HG02642 (cell line): ENCODE measurements around the gene RBFOX2.

Experiments
- ATAC-seq: cut with Tn5 transposase; IDR thresholded peaks from one replicate; pipeline ENCODE4 v1.9.1; 2021; ENCODE audit warnings: mild to moderate bottlenecking; ENCODE audit not compliant: unreplicated experiment, poor library complexity

RBFOX2 gene

DNA sequence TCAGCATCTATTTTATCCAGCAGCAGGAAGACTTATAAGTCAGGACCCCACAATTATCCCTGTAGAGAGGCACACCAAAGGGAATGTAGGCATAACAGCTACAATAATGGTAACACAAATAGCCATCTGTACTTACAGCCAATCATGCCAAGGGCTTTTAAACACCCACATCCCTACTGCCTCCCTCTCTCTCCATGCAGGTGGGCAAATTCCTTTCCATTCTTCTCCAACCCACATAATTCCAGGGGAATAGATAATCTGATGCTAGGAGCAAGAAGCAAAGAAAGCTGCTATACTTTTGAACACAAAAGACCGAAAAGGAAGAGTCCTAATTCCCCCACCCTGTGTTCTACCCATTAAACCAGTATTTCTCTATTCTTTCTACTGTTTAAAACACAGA is 46.7 kb downstream of the RBFOX2 start:
- ATAC-seq, result no peak

- no peak for ATAC-seq
Measured at GRCh38 chr22:35978889-35979288, 49.7 kb downstream of the RBFOX2 start.

DNA sequence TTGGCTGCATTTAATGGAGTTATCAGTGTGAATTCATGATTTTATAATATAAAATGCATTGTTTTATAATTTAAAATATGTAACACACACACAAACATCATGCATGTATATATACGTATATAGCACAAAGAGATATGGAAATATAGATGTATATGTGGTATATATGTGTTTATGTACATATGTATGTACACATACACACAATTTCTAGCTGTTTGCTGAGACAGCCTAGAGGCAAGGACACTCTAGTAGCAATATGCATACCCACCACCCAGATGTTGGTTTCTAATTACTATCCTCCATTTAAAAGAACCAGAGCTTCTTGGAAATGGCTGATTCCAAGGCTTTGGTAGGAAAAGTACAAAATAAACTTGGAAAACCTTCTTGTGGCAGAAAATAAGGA is 50.4 kb downstream of the RBFOX2 start:
- ATAC-seq, result no peak

- no peak for ATAC-seq
Measured at GRCh38 chr22:35977136-35977535, 51.5 kb downstream of the RBFOX2 start.

- no peak for ATAC-seq
Measured at GRCh38 chr22:35973388-35973787, 55.2 kb downstream of the RBFOX2 start.

DNA sequence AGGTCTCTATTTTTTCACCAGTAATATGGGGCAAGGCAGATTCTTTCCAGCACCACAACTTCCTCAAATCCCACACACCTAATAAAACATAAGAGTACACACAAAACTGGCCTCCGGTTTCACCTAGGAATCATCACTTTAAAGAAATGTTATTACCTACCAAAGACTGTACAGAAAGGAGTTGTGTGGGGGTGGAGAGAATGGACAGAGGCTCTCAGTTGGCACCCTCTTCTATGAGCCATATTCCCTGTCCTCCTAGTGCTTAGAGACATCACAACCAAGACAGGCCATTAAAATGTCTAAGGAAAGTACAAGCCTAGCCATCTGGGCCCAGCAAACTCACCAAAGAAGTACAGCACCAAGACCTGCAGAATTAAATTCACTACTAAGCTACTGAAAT is 56.1 kb downstream of the RBFOX2 start:
- no peak for ATAC-seq

- no peak for ATAC-seq
Measured at GRCh38 chr22:35971456-35972119, 57.0 kb downstream of the RBFOX2 start.

DNA sequence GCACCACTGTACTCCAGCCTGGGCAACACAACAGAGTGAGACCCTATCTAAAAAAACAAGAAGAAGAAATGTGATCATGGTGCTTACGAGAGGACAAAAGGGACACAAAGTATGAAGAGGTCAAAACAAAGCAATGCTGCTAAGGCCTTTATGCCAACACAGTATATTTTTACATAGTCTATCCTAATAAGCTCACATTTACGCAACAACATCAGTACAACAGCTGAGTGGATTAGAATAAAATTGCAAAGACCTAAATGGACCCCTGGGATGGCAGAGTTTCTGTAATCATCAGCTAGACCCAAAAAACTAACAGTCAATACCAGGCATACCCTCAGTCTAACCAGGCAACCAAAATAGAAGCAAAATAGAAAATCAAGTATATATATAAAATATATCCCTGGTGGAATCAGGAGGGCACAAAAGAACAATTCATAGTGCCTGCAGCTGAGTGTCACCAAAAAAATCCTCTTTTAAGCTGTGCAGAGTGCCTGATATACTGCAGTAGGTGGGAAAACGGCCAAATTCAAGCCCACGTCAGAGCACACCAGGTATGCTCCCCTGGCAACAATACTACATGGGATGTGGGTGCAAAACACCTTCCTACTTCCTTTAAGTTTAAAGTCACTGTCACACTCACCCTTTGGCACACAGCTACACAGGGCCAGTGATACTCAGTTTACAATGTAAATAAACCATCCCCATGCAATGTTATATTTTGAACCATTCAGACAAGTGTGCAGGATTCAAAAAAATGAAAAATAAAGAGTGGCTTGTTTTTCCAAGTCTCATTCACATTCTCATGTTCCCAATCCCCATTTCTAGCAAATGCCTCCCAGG is 57.8 kb downstream of the RBFOX2 start:
- no peak for ATAC-seq

DNA sequence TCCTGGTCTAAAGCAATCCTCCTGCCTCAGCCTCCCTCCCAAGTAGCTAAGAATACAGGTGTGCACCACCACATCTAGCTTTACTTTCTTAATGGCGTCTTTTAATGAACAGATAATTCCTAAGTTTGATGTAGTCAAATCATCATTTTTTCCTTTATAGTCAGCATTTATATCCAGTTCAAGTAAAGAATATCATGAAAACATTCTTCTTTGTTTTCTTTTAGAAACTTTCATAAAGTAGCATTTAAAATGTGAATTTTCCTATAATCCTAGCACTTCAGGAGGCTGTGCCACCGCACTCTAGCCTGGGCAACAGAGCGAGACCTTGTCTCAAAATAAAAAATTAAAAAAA is 61.6 kb downstream of the RBFOX2 start:
- ATAC-seq, result no peak

DNA sequence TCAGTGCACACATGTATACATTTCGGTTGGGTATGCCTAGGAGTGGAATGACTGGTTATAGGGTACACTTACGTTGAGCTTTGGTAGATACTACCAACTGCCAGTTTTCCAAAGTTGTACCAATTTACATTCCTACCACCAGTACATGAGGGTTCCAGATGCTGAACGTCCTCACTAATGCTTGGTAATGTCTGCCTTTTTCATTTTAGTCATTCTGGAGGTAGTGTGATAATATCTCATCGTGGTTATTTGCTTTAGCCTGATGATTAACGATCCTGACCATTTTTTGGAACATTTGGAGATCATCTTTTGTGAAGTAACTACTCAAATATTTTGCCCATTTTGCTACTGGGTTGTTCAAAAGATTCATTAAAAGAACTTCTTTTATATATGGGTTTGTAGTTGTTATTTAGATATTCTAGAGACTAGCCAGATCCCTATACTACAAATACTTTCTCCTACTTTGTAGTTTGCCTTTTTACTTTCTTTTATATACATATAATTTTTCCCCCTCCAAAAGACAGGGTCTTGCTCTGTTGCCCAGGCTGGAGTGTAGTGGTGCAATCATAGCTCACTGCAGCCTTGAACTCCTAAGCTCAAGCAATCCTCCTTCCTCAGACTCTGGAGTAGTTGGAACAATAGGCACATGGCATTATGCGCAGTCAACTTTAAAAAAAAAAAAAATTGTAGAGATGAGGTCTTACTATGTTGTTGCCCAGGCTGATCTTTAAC is 62.1 kb downstream of the RBFOX2 start:
- no peak for ATAC-seq

DNA sequence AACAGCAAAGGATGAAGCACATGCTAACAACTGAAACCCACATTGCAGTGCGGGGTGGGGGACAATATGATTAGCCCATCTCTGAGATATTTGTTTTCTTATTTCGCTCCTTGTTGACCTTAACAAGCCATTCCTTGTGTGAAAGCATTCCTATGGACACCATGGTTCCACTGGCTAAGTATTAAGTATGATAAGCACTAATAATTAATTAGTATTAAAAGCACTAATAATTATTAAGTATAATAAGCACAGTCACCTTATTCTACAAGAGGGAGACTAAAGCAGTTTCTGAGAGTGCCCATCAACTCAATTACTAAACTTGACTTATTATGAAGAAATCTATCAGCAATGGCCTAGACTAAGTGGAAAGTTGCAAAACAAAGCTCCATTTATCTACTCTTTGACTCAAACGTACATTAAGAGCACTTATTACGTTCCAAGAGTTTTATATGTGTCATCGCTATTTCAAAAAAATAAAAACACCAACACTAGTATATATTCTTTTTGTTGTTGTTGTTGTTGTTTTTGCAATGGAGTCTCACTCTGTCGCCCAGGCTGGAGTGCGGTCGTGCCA is 65.3 kb downstream of the RBFOX2 start:
- no peak for ATAC-seq

DNA sequence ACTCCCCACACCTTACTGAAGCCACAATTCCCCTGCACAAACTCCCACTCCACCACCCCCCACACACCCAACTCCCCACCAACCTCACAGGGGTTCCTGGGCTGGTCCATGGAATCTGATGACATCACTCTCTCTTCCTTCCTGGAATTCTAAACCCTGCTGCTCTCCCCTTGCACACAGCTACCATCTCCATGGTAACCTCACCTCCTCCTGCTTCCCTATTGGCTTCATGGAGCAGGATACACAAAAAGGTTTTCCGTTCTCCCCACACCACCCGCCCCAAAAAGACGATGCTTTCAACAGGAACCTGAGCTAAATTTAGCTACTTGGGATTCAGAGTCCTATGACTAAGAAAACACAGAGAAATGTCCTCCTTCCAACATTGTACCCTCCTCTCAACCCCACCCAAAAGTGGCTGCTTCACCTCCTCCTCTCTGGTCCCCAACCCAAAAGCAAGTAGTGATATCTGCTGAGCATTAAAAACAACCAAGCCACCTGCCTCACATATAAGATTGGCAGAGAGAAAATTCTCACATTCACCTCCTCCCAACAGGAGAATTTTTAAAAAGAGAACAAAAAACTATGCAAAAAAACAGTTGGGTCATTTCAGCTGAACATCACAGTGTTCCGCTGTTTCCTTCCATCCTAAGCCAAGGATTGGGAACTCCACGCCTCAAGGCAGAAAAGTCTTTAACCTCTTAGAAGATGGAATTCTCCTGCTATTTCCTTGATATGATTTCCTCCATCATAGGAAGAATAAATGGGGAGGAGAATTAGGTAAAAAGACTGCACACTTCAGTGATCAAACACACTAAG is 66.9 kb downstream of the RBFOX2 start:
- no peak for ATAC-seq

DNA sequence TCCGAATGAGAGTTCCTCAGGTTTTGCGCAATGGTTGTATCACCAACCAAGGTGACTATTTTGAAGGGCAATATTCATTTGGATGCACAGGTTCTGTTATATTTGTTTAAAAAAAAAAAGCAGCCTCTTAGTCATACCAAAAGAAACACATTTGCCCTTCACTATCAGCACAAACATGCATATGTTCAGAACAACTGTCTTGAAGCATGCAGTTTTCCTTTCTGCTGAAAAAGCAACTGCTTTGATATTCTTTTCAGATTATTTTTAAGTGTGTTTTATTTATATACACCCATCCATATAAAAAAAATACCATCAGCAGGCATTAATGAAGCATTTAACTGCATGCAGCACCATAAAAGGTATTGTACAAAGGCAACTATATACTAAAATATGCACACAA is 67.8 kb downstream of the RBFOX2 start:
- no peak for ATAC-seq

- ATAC-seq, result no peak
Measured at GRCh38 chr22:35959121-35959800, 69.4 kb downstream of the RBFOX2 start.

DNA sequence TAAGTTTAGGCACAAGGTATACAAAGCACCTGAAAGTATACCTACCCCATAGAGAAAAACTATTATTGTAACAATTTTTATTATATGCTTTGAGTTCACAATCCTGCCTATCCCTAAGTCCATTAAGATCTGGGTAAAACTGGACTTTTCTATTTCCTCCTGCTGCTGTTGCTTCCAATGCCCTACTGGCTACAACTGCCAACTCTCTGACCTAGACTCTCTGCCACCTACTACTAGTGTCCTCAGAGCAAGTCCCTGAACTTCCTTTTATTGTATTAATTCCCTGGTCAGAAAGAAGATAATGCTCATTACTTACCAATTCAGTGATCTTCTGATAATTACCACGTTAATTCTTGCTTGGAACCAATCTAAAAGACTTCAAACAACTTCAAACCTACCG is 70.3 kb downstream of the RBFOX2 start:
- no peak for ATAC-seq

DNA sequence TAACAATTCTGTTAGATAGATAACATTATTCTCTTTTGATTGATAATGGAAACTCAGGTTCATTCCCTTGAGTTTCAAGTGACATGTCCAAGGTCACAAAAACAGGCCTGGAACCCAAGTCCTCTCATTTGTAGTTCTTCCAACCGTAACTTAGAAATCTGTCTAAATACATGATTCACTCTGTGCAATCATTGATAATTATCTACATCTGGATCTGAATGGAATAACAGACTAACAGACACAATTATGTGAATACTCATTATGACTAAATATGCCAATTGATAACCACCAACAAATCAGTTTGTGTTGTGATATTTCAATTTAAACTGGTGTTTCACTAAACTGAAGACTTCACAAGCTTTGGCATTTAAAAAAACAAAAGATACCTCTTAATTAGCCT is 71.0 kb downstream of the RBFOX2 start:
- no peak for ATAC-seq

- ATAC-seq, result no peak
Measured at GRCh38 chr22:35956850-35957249, 71.8 kb downstream of the RBFOX2 start.

DNA sequence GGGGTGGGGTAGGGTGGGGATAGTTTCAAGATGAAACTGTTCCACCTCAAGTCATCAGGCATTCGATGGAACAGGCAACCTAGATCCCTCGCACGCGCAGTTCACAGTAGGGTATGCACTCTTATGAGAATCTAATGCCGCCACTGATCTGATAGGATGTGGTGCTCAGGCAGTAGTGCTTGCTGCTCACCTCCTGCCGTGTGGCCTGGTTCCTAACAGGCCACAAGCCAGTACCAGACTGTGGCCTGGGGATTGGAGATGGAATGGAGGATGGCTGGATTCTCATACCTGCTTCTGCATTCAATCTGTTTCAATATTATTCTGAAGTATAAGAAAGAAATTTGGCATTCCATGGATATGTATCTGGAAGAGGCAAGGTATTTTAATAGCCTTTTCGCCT is 73.1 kb downstream of the RBFOX2 start:
- no peak for ATAC-seq

DNA sequence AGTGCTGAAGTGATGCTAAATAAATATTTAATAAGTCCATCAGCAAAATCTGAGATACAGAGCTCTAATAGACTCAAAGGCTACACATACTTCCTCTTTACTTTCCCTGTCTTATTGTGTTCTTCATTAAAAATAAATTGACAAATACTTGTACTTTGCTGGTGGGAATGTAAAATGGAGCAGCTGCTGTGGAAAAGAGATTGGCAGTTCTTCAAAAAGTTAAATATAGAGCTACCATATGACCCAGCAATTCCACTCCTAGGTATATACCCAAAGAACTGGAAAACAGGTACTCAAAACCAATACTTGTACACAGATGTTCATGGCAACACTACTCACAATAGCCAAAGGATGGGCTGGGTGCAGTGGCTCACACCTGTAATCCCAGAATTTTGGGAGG is 76.0 kb downstream of the RBFOX2 start:
- no peak for ATAC-seq

DNA sequence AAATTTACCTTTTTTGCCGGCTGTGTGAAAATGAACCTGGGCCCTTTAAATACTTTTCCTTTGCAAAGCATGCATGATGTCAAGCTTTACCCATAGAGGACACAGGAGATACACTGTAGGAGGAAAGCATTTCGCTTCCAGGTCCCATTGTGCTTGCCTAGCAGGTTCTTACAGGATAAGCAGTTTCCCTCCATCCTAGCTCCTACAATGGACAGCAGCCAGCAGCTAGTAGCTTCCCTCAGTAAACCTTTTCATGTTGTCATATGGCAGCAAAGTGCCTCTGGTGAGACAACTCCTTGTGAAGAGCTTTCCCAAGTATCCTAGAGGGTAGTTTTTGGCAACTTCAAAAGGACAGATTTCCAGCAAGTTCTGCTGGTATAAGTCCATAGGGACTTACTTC is 78.4 kb downstream of the RBFOX2 start:
- no peak for ATAC-seq
